Activated gamma-delta T cell (primary cell): Measurements from ENCODE around the gene KMT2A.
"Not testable (repeated sequence)": the region's sequence is repeated elsewhere in the genome, so short reads cannot be mapped to it uniquely, and the experiment has no call there.

Experiments used
- DNase-seq: peaks from one replicate; lab custom pipeline; 2025; lab: John Stamatoyannopoulos, UW

The KMT2A gene

DNA sequence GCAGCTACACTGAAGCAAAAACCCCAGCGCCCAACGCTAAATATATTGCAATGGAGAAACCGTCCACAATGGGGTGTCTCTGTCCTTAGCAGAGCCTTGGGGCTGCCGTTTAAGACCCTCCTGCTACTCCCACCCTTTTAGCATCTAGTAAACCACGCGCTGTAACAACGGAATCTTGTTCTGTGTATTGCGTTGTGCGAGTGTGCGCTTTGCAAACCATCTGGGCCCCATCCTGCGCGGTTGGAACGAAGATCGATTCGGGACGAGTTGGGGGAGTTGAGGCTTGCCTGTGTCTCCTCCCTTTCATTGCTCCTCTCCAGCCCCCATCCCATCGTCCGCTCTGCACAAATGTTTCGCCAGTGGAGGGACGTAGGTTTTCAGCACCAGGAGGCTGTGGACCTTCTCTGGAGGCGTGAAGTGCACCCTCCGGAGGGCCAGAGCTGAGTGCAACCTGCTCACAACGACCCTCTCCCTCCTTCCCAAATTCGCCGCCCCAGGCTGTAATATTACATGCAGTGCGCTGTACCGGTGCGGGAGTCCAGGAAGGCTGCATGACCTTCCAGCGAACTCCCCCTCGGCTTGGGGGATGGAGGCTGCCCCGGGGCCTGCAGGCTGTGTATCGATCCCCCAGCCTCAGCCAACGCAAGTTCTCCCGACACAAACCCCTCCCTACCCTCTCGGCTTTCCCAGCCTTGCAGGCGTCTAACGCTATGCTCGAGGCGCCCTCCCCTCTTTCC, 1.6 kb upstream of the KMT2A start:
- no peak for DNase-seq

DNA sequence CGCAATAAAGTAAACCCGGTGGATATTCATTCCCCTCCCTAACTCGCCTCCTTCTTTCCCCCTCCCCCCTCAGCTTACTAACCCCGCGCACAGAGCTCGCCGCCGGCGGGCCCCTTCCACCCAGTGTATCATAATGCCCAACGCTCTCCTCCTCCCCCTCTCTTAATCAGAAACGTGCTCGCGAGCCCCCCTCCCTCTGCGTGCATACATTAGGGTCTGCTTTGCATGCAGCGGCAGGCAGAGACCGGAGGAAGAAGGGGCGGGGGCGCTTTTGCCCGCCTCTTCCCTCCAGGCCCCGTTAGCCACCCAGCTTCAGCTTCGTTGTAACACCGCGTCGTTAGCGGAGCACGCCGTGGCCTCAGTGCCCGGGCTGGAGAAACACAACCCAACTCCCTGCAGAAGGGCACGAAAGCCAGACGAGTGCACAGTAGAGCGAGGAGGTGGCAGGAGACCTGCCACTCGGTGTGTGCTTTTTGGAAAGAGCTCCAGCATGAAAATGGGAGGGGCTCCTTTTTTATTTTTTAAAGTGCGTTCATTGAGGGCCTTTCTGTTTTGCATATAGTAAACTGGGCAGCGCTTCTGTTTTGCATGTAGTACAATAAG, 901 bp upstream of the KMT2A start:
- DNase-seq: peak; percentile 36

- DNase-seq: peak; percentile 70
These were observed 431 bp downstream of the KMT2A start for GRCh38 chr11:118436639-118437207.

DNA sequence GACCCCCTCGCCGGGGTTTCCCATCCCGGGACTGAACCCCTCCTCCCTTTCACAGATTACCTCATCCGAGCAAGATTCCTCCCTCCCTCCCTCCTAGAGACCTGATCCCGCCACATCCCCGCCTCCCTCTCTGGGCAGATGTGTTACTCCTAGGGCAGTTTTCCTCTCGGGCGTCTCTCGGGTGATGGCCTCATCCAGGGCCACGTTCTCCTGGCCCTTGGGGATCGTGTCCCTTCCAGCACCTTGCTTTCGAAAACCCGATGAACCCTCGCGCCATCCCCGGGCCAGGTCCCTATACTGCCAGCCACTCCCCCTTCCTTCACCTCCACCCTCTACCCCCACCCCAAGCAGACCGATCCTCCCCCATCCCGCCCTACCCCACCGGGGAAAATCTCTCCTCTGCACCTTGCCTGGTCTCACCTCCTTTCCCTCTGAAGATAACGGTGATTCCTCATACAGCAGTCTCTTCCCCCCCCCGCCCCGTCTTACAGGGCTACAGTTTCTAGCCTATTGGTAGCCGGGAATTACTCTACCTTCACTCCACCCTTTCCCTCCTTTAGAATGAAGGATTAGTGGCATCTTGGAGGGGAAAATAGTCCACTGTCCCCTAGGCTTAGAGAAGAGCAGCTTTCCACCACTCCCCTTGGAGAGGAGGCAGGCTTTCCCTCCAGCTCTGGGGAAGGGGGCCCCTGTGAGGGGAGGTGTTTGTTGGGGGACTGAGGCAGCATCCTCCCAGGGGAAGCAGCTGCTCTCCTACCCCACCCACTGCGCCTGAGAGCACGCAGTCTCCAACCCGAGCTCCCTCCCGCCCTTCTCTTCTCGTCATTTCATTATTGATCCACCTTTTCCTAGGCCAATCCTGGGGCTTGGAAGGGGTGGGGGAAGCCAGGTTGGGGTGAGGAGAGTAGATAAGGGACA, 1.2 kb downstream of the KMT2A start:
- DNase-seq: peak; percentile 10

GRCh38 chr11:118438314-118438931, 2.1 kb downstream of the KMT2A start:
- no peak for DNase-seq

DNA sequence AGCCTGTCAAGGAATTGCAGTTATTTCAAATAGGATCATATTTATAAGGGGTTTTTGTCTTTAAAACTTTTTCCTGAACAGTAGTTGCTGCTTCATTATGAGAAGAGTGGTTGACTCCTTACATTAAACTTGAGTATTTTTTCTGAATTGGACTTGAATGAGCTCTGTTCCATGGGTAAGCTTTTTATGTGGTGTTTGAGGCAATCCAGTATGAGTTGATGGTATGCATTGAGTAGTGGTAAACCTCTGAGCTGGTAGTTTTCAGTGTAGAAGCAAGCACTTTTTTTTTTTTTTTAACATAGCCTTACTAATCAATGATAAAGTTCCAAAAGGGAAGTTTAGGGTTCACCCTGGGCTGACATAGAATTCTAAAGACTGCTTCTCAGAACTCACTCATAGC, 3.4 kb downstream of the KMT2A start:
- DNase-seq: no peak

DNA sequence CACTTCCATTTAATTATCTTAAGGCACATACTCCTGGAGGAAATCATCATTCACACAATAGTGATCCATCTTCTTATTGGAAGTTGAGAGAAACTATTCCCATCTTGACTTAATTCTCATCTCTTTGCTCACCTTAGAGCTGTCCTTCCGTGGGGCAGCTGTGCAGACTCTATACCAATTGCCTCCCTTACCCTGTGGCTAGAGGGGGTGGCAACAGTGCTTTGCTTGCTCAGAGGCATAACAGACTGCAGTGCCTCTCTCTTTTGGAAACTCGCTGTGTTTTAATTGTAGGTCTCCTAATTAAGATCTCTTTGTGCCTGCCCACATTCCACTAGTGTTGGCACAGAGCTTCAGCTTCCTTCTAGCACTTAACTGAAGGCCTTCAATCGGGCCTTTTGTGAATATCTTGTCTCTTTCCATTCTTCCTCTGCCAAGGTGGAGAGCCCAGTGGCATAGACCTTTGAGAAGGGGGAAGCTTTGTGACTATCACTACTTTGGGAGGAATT, 5.5 kb downstream of the KMT2A start:
- DNase-seq: no peak

DNA sequence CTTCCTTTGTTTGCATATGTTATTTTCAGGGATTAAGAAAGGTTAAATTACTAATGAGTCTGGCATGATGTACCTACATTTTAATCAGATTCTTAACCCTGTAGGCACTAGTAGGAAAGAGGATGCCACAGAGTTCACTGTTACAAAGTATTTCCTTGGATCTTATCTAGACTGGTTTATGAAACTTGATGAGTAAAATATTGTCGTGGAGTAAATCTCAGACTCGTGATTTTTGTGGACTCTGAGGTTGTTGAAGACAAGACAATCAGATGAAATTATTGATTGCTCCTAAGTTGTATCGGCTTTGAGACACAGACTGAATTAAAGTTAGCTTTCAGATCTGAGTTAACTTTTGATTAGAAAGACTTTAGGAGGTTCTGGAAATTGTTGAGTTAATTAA, 6.0 kb downstream of the KMT2A start:
- DNase-seq: no peak

- no peak for DNase-seq
These were observed 6.8 kb downstream of the KMT2A start for GRCh38 chr11:118442908-118443589.

DNA sequence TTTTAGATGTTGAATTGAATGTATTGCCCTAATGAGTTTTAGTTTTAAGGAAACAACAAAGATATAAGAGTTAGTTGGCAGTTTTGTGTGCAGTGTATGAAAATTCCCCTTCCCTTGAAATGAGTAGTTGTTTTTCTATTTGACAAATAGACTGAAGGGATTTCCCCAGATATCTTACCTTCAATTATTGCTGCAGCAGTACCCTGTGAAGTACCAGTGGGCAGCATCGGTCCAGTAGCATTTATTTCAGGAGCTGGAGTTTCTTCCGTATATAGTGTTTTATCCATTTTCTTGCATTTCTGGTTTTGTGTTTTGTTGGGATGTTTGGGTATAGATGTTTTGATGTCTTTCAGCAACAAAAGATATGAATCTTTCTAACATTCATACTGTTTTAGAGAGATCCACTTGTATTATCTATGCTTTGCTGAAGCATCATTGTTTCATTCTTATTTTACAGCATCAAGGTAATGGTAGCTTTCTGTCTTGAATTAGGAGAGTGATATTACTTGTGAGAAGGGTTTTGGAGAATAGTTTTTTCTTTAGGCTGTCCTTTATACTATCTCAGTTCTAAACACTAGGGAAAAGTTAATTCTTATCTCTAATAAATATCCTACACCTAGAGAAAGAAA, 7.4 kb downstream of the KMT2A start:
- DNase-seq: no peak

DNA sequence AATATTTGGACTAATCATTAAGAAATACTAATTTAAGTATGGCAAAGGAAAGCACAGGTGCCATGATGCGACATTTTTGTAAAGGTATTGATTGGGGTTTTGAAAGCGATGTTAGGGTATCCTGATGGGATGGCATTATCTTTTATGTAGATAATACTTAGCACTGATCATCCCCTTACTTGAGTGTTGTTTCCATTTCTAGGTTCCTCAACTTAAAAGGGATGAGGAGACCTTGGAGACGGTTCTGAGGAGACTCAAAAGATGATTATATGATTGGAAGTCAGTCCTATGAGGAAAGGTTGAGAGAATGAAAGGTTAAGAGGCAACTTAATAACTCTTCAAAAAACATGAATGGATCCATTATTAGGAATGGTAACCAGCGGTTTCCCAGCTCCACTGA, 11.1 kb downstream of the KMT2A start:
- no peak for DNase-seq

DNA sequence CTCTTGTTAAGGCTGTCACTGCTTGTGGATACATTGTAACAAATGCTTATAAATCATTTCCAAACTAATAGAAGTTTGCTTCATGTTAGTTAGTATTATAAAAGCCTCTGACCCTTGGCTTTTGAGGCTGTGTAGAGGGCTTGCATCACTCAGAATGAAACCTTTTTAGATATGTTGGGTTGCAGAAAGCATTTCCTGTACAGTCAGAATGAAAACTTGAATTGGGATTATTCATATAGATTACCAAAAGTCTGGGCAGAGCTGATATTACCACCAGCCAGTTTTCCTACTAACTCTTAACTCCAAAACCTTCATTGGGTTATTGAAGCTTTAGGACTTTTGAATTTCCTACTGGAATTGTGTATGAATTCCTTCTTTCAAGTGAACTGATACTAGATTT, 12.0 kb downstream of the KMT2A start:
- no peak for DNase-seq

DNA sequence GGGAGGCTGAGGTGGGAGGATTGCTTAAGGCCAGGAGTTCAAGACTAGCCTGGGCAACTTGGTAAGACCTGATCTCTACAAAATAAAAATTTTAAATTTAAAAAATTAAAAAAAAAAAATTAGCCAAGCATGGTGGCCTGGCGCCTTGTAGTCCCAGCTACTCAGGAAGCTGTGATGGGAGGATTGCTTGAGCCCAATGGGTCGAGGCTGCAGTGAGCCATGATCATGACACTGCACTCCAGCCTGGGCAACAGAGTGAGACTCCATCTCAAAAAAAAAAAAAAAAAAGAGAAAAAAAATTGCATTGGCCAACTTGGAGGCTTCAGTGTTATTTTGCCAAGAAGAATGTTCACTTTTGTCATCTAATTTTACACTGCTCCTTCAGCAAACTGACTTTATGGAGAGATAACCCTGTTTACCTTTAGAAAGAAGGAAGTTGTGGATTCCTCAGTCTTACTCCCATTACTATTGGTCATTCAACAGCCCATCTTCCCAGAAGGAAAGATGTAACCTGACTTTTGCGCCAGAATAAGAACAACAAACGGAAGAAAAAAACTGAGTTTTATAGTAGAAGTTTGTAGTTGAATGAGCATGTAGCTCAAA, 13.1 kb downstream of the KMT2A start:
- DNase-seq: no peak

- DNase-seq: no peak
These were observed 14.2 kb downstream of the KMT2A start for GRCh38 chr11:118450451-118450850.

DNA sequence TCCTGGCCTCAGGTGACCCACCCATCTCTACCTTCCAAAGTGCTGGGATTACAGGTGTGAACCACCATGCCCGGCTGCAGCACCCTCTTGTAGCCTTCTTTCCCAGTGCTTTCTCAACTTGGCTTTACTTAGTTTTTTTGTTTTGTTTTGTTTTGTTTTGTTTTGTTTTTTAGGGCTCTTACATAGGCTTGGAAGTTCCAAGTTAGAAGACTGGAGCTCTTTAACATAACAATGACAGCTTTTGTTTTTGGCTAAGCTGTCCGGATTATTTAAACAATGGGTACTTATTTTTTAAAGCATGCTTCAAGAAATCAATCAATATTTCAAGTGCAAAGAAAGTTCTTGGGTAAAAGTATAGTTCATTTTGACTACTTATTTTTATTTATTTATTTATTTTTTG, 25.9 kb downstream of the KMT2A start:
- no peak for DNase-seq

GRCh38 chr11:118468968-118469367, 32.7 kb downstream of the KMT2A start:
- DNase-seq: not testable (repeated sequence)

DNA sequence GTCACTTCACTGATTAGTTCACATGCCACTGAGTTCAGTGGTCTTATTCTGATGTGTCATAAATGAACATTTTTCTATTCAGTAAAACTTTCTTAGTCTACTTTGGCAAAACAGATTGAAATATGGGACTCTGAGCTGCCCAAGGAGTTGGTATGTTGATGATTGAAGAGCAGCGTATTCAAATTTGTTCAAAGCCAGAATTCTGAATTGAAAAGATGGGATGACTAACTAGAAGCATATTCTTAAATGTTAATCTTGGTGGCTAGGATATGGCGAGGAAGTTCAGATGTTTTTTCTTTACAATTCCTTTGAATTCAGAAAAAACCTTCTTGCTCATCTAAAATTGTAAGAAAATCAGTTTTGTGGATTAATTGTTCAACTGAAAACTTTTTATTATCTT, 34.7 kb downstream of the KMT2A start:
- no peak for DNase-seq

DNA sequence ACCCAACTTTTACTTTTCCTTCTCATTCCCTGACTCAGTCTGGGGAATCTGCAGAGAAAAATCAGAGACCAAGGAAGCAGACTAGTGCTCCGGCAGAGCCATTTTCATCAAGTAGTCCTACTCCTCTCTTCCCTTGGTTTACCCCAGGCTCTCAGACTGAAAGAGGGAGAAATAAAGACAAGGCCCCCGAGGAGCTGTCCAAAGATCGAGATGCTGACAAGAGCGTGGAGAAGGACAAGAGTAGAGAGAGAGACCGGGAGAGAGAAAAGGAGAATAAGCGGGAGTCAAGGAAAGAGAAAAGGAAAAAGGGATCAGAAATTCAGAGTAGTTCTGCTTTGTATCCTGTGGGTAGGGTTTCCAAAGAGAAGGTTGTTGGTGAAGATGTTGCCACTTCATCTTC, 37.2 kb downstream of the KMT2A start:
- DNase-seq: no peak

- DNase-seq: no peak
These were observed 40.4 kb downstream of the KMT2A start for GRCh38 chr11:118476676-118477075.

- not testable (repeated sequence) for DNase-seq
These were observed 44.9 kb downstream of the KMT2A start for GRCh38 chr11:118481238-118481637.
